ENCODE results near the gene GSPT1. TPM values are rescaled to one million over a fixed set of nuclear protein-coding genes. Genes with fewer than 3 reads are reported as not detected.
"Not testable (repeated sequence)": the region's sequence is repeated elsewhere in the genome, so short reads cannot be mapped to it uniquely, and the experiment has no call there.

The GSPT1 gene
- total RNA-seq, 1 experiment from 2014 or later = 194 TPM

- in situ Hi-C loops (cut with HindIII; ENCODE audit: low pct_unique_long_range_greater_than_20kb, low sequenced_read_pairs) (no loop called here), intact Hi-C loops (cut with micrococcal nuclease; ENCODE audit: unreplicated experiment) (no loop called here)
- Histone ChIP-seq H3K36me3 (ENCODE audit: control insufficient read depth, insufficient read depth, low read length) (no peaks in the 10 kb centered on the region), H3K9me3 (ENCODE audit: control insufficient read depth, insufficient read depth, low read depth, low read length) (no peaks in the 10 kb centered on the region), H3K4me1 (ENCODE audit: control insufficient read depth, insufficient read depth, low read length) (no peaks in the 10 kb centered on the region), H3K4me3 (ENCODE audit: low read depth in 2 of 2, low read length in 2 of 2) (no peak within 1 kb of the TSS), H3K27me3 (ENCODE audit: control insufficient read depth, insufficient read depth, low read length) (no peaks in the 10 kb centered on the region), H3K27ac (ENCODE audit: low read length) (no peak within 1 kb of the TSS)
- ChIA-PET POLR2A (no interaction called here), CTCF (interaction anchor here (0.7 kb wide), 1 partner anchor 322 kb away, joined by 4 read pairs; no protein-coding TSS in a partner anchor)
- DNase-seq (ENCODE audit: low read depth, low spot score) (no peak), ATAC-seq (no peak)
- BruUV-seq (replicated peaks) = no TSS peak
- no peak for TF ChIP-seq POLR2AphosphoS5 (IDR thresholded peaks at IDR 0.05; ENCODE audit: low read depth, low read length)
- no peak for TF ChIP-seq SIN3A (IDR thresholded peaks at IDR 0.05; ENCODE audit: borderline replicate concordance, insufficient read depth, low read depth, low read length)
- TF ChIP-seq REST (IDR thresholded peaks at IDR 0.05; ENCODE audit: insufficient read depth in 1 of 2, low read depth in 2 of 2, low read length in 1 of 2) = no peak
- TF ChIP-seq TCF7L2 (IDR thresholded peaks at IDR 0.05; ENCODE audit: low read depth, low read length) = no peak
- no peak for TF ChIP-seq CTCF (IDR thresholded peaks at IDR 0.05)
These were observed 49.2 kb upstream of the GSPT1 start, which contains the start of gene TNFRSF17 for GRCh38 chr16:11964761-11965551. Gene TNFRSF17, plus strand, starts transcription at chr16:11965210. Its CDS starts 115 bp downstream, at chr16:11965325.

DNA sequence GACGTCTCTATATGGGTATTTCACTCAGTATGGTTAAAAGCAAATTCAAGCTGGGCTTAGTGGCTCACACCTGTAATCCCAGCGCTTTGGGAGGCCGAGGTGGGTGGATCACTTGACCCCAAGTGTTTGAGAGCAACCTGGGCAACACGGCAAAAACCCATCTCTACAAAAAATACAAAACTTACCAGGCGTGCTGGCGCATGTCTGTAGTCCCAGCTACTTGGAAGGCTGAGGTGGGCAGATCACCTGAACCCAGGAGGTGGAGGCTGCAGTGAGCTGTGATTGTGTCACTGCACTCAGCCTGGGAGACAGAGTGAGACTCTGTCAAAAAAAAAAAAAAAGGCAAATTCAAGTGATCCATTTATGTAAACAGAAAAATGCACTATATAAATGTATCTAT, 48.0 kb upstream of the GSPT1 start:
- Histone ChIP-seq H3K36me3 (ENCODE audit: control insufficient read depth, insufficient read depth, low read length) (no peaks in the 10 kb centered on the region), H3K9me3 (ENCODE audit: control insufficient read depth, insufficient read depth, low read depth, low read length) (no peaks in the 10 kb centered on the region), H3K27ac (ENCODE audit: low read length) (no peak overlapping the region), H3K27me3 (ENCODE audit: control insufficient read depth, insufficient read depth, low read length) (no peaks in the 10 kb centered on the region), H3K4me1 (ENCODE audit: control insufficient read depth, insufficient read depth, low read length) (no peaks in the 10 kb centered on the region), H3K4me3 (ENCODE audit: low read depth in 2 of 2, low read length in 2 of 2) (no peak overlapping the region)
- no TSS peak for BruUV-seq (replicated peaks)
- intact Hi-C loops (cut with micrococcal nuclease; ENCODE audit: unreplicated experiment) = no loop called here
- DNase-seq (ENCODE audit: low read depth, low spot score) = no peak
- ChIA-PET POLR2A (no interaction called here), CTCF (no interaction called here)
- ATAC-seq = no peak
- in situ Hi-C loops (cut with HindIII; ENCODE audit: low pct_unique_long_range_greater_than_20kb, low sequenced_read_pairs) = no loop called here
- no peak for TF ChIP-seq POLR2AphosphoS5 (IDR thresholded peaks at IDR 0.05; ENCODE audit: low read depth, low read length)

GRCh38 chr16:11962978-11963377, 47.2 kb upstream of the GSPT1 start:
- BruUV-seq (replicated peaks); H3K4me3 ChIP-seq (ENCODE audit: low read depth in 2 of 2, low read length in 2 of 2); H3K9me3 ChIP-seq (ENCODE audit: control insufficient read depth, insufficient read depth, low read depth, low read length); H3K4me1 ChIP-seq (ENCODE audit: control insufficient read depth, insufficient read depth, low read length); DNase-seq (ENCODE audit: low read depth, low spot score); in situ Hi-C loops (cut with HindIII; ENCODE audit: low pct_unique_long_range_greater_than_20kb, low sequenced_read_pairs); CTCF ChIA-PET; H3K27me3 ChIP-seq (ENCODE audit: control insufficient read depth, insufficient read depth, low read length); ATAC-seq; intact Hi-C loops (cut with micrococcal nuclease; ENCODE audit: unreplicated experiment); H3K36me3 ChIP-seq (ENCODE audit: control insufficient read depth, insufficient read depth, low read length); H3K27ac ChIP-seq (ENCODE audit: low read length); POLR2A ChIA-PET: not testable (repeated sequence)

- H3K4me1 ChIP-seq (ENCODE audit: control insufficient read depth, insufficient read depth, low read length); CTCF ChIA-PET; H3K36me3 ChIP-seq (ENCODE audit: control insufficient read depth, insufficient read depth, low read length); ATAC-seq; BruUV-seq (replicated peaks); H3K9me3 ChIP-seq (ENCODE audit: control insufficient read depth, insufficient read depth, low read depth, low read length); H3K4me3 ChIP-seq (ENCODE audit: low read depth in 2 of 2, low read length in 2 of 2); in situ Hi-C loops (cut with HindIII; ENCODE audit: low pct_unique_long_range_greater_than_20kb, low sequenced_read_pairs); H3K27ac ChIP-seq (ENCODE audit: low read length); DNase-seq (ENCODE audit: low read depth, low spot score); H3K27me3 ChIP-seq (ENCODE audit: control insufficient read depth, insufficient read depth, low read length); intact Hi-C loops (cut with micrococcal nuclease; ENCODE audit: unreplicated experiment): not testable (repeated sequence)
- POLR2A ChIA-PET = interaction anchor here (0.7 kb wide), 1 partner anchor 1606 kb away, joined by 12 read pairs; no protein-coding TSS in a partner anchor
These were observed 46.7 kb upstream of the GSPT1 start for GRCh38 chr16:11962457-11962856.

Measured in Panc1 (cell line).